Spinal cord (tissue), 10 donors: Measurements from ENCODE around the gene PTPN23. TPM values are rescaled to one million over a fixed set of nuclear protein-coding genes. Genes with fewer than 3 reads are reported as not detected.

Experiments used
- DNase-seq, 6 donors: peaks; one replicate each; pipeline versions ENCODE4 v3.0.0 to v3.0.0-alpha.2; 2013 to 2015; ENCODE audit warnings: low spot score in 6 of 6, low read depth in 4 of 6
- H3K27ac ChIP-seq: one replicate; pipeline ENCODE4 v1.5.1; 2013; ENCODE audit warnings: low read depth, low read length, control low read depth
- H3K27me3 ChIP-seq: one replicate; pipeline ENCODE4 v1.6.1; 2013; ENCODE audit warnings: low read length; ENCODE audit not compliant: control insufficient read depth, insufficient read depth
- H3K36me3 ChIP-seq: one replicate; pipeline ENCODE4 v1.6.1; 2013; ENCODE audit warnings: low read length; ENCODE audit not compliant: control insufficient read depth, insufficient read depth
- H3K4me1 ChIP-seq: one replicate; pipeline ENCODE4 v1.6.1; 2013; ENCODE audit warnings: low read length; ENCODE audit not compliant: control insufficient read depth, insufficient read depth
- H3K4me3 ChIP-seq: one replicate; pipeline ENCODE4 v1.5.1; 2013; ENCODE audit warnings: low read depth, low read length, control low read depth
- H3K9me3 ChIP-seq: one replicate; pipeline ENCODE4 v1.6.1; 2013; ENCODE audit warnings: low read length; ENCODE audit not compliant: control insufficient read depth, insufficient read depth
- WGBS: methylation state at CpG from one replicate; pipeline ENCODE4 v1.1.5; 2013; ENCODE audit warnings: missing lambda C conversion rate; ENCODE audit not compliant: insufficient coverage; 5-methylcytosine and 5-hydroxymethylcytosine counted together
- long read RNA-seq, 4 donors: transcript quantifications; one replicate each; lab custom pipeline, GENCODE V29; 2026
- polyA plus RNA-seq, 2 donors: library from polyadenylated mRNA; unstranded; fragments of 120-200 nt; gene quantifications; one replicate each; pipeline ENCODE4 v1.2.1, GENCODE V29; 2013; ENCODE audit not compliant: insufficient read length in 2 of 2
- total RNA-seq, 2 donors: library from RNA; depleted of rRNA in 1 of 2; stranded (reverse); fragments of 120-200 nt in 1 of 2; fragments of >200 nt in 1 of 2; gene quantifications; one replicate each; pipeline versions ENCODE4 v1.2.3 to v1.2.4, GENCODE V29; 2013 to 2014
- donor health status: healthy.

The PTPN23 gene
- total RNA-seq (10 to 100 TPM; 13.8 to 19.1 TPM), polyA plus RNA-seq (10 to 100 TPM; 41.9 to 46.7 TPM)
- long read RNA-seq, donor 1, partial matches to known transcripts = 229 of 341 reads
- long read RNA-seq, donor 1, other reads (novel, unspliced or antisense) = 112 of 341 reads
- long read RNA-seq, donor 2, partial matches to known transcripts = 5 of 9 reads
- long read RNA-seq, donor 2, other reads (novel, unspliced or antisense) = 0 of 9 reads
- long read RNA-seq, donor 3, partial matches to known transcripts = 5 of 6 reads
- long read RNA-seq, donor 3, other reads (novel, unspliced or antisense) = 0 of 6 reads
- long read RNA-seq, donor 4, partial matches to known transcripts = 10 of 12 reads
- long read RNA-seq, donor 4, other reads (novel, unspliced or antisense) = 0 of 12 reads

- peak within 1 kb of the TSS; percentile 96 for H3K4me3 ChIP-seq
- no peaks in the 10 kb centered on the region for H3K27me3 ChIP-seq
- WGBS = 0% methylated on average over 53 of the region's 61 CpGs
- peaks cover 25% of the 10 kb centered on the region for H3K4me1 ChIP-seq
- peaks cover 7% of the 10 kb centered on the region for H3K36me3 ChIP-seq
- H3K27ac ChIP-seq = peak within 1 kb of the TSS; percentile 98
- peak; percentile 98 to 100 (median 99) for DNase-seq
- H3K9me3 ChIP-seq = no peaks in the 10 kb centered on the region
Measured at GRCh38 chr3:47380601-47381316, at the start of gene PTPN23. PTPN23 (plus strand) TSS chr3:47381021; CDS start chr3:47381097, 76 bp downstream.

GRCh38 chr3:47333907-47334306, 46.9 kb upstream of the PTPN23 start:
- Histone ChIP-seq H3K27me3 (no peaks in the 10 kb centered on the region), H3K36me3 (peaks cover 87% of the 10 kb centered on the region), H3K4me1 (no peaks in the 10 kb centered on the region), H3K27ac (no peak overlapping the region), H3K4me3 (no peak overlapping the region), H3K9me3 (no peaks in the 10 kb centered on the region)
- 69% methylated on average over 3 of the region's 3 CpGs for WGBS
- no peak for DNase-seq

- H3K9me3 ChIP-seq = no peaks in the 10 kb centered on the region
- H3K36me3 ChIP-seq = peaks cover 80% of the 10 kb centered on the region
- no peak overlapping the region for H3K4me3 ChIP-seq
- WGBS = 100% methylated on average over 1 of the region's 5 CpGs
- H3K27me3 ChIP-seq = no peaks in the 10 kb centered on the region
- no peak for DNase-seq
- H3K4me1 ChIP-seq = no peaks in the 10 kb centered on the region
- no peak overlapping the region for H3K27ac ChIP-seq
Measured at GRCh38 chr3:47337656-47338055, 43.2 kb upstream of the PTPN23 start.

GRCh38 chr3:47339951-47340350, 40.9 kb upstream of the PTPN23 start:
- no peak overlapping the region for H3K4me3 ChIP-seq
- H3K9me3 ChIP-seq = no peaks in the 10 kb centered on the region
- DNase-seq = no peak
- H3K36me3 ChIP-seq = peaks cover 76% of the 10 kb centered on the region
- no peaks in the 10 kb centered on the region for H3K4me1 ChIP-seq
- 92% methylated on average over 1 of the region's 2 CpGs for WGBS
- H3K27ac ChIP-seq = no peak overlapping the region
- no peaks in the 10 kb centered on the region for H3K27me3 ChIP-seq

GRCh38 chr3:47340866-47341265, 40.0 kb upstream of the PTPN23 start:
- H3K4me1 ChIP-seq = no peaks in the 10 kb centered on the region
- H3K27ac ChIP-seq = no peak overlapping the region
- no peak for DNase-seq
- WGBS = no CpG with 5 or more reads among the region's 2 CpGs
- H3K4me3 ChIP-seq = no peak overlapping the region
- no peaks in the 10 kb centered on the region for H3K9me3 ChIP-seq
- no peaks in the 10 kb centered on the region for H3K27me3 ChIP-seq
- H3K36me3 ChIP-seq = peaks cover 78% of the 10 kb centered on the region

GRCh38 chr3:47342151-47342550, 38.7 kb upstream of the PTPN23 start:
- Histone ChIP-seq H3K27ac (no peak overlapping the region), H3K36me3 (peaks cover 73% of the 10 kb centered on the region), H3K4me1 (no peaks in the 10 kb centered on the region), H3K9me3 (no peaks in the 10 kb centered on the region), H3K4me3 (no peak overlapping the region), H3K27me3 (no peaks in the 10 kb centered on the region)
- 94% methylated on average over 2 of the region's 2 CpGs for WGBS
- DNase-seq = no peak

GRCh38 chr3:47342812-47343211, 38.0 kb upstream of the PTPN23 start:
- H3K27me3 ChIP-seq = no peaks in the 10 kb centered on the region
- H3K9me3 ChIP-seq = no peaks in the 10 kb centered on the region
- DNase-seq = no peak
- no peaks in the 10 kb centered on the region for H3K4me1 ChIP-seq
- peaks cover 67% of the 10 kb centered on the region for H3K36me3 ChIP-seq
- H3K4me3 ChIP-seq = no peak overlapping the region
- no peak overlapping the region for H3K27ac ChIP-seq

- WGBS = 90% methylated on average over 15 of the region's 17 CpGs
- peaks cover 60% of the 10 kb centered on the region for H3K36me3 ChIP-seq
- H3K27me3 ChIP-seq = no peaks in the 10 kb centered on the region
- no peaks in the 10 kb centered on the region for H3K9me3 ChIP-seq
- DNase-seq = no peak
- no peak overlapping the region for H3K4me3 ChIP-seq
- no peaks in the 10 kb centered on the region for H3K4me1 ChIP-seq
- H3K27ac ChIP-seq = no peak overlapping the region
Measured at GRCh38 chr3:47343471-47343971, 37.3 kb upstream of the PTPN23 start.

- Histone ChIP-seq H3K9me3 (no peaks in the 10 kb centered on the region), H3K4me1 (no peaks in the 10 kb centered on the region), H3K4me3 (no peak overlapping the region), H3K36me3 (peaks cover 48% of the 10 kb centered on the region), H3K27me3 (no peaks in the 10 kb centered on the region), H3K27ac (no peak overlapping the region)
- 92% methylated on average over 6 of the region's 6 CpGs for WGBS
- DNase-seq = no peak
Measured at GRCh38 chr3:47344971-47345370, 35.9 kb upstream of the PTPN23 start.
